CD4-positive, alpha-beta memory T cell (primary cell): ENCODE measurements around the gene TF. TPM values are rescaled to one million over a fixed set of nuclear protein-coding genes. Genes with fewer than 3 reads are reported as not detected.

Experiments
- CTCF ChIA-PET: fragments of 350-600 bp; sonication (Branson Sonifier 250); formaldehyde crosslinking; loops from one replicate; lab custom pipeline; 2021; ENCODE audit warnings: inconsistent platforms; ENCODE audit not compliant: partially characterized antibody; lab: Charles Lee
- POLR2A ChIA-PET: fragments of 350-600 bp; sonication (Branson Sonifier 250); formaldehyde crosslinking; loops from one replicate; lab custom pipeline; 2021; ENCODE audit not compliant: partially characterized antibody; lab: Charles Lee
- DNase-seq, 5 donors: peaks; one replicate each; pipeline versions ENCODE4 v3.0.0 to v3.0.0-alpha.2; 2020 to 2022; ENCODE audit warnings: mixed read lengths in 1 of 5
- H3K27ac ChIP-seq: one replicate; pipeline ENCODE4 v1.7.0; 2013; ENCODE audit warnings: low read depth, low read length
- H3K27me3 ChIP-seq: 2 replicates; pipeline ENCODE4 v1.7.0; 2013; ENCODE audit warnings: mild to moderate bottlenecking, low read length, moderate library complexity; ENCODE audit not compliant: insufficient read depth
- H3K36me3 ChIP-seq: 2 replicates; pipeline ENCODE4 v1.7.0; 2013; ENCODE audit warnings: mild to moderate bottlenecking, low read length, moderate library complexity; ENCODE audit not compliant: insufficient read depth
- H3K4me1 ChIP-seq: 2 replicates; pipeline ENCODE4 v1.7.0; 2013; ENCODE audit warnings: mild to moderate bottlenecking, low read length, moderate library complexity; ENCODE audit not compliant: insufficient read depth
- H3K4me3 ChIP-seq, 2 donors: one replicate each; pipeline ENCODE4 v1.7.0; 2013; ENCODE audit warnings: low read length in 2 of 2, mild to moderate bottlenecking in 1 of 2
- H3K9me3 ChIP-seq, 2 donors: one replicate each; pipeline ENCODE4 v1.7.0; 2013; ENCODE audit warnings: low read length in 2 of 2, control low read depth in 1 of 2; ENCODE audit not compliant: control insufficient read depth in 1 of 2
- H3K27ac Mint-ChIP-seq, 7 donors: one replicate each; pipeline ENCODE4 v1.8.0; 2020 to 2021; ENCODE audit warnings: mixed read lengths in 7 of 7, mild to moderate bottlenecking in 6 of 7, inconsistent platforms in 3 of 7, moderate library complexity in 3 of 7
- H3K27me3 Mint-ChIP-seq, 2 donors: one replicate each; pipeline ENCODE4 v1.8.0; 2020 to 2021; ENCODE audit warnings: mixed read lengths in 2 of 2
- H3K36me3 Mint-ChIP-seq, 2 donors: one replicate each; pipeline ENCODE4 v1.8.0; 2020 to 2021; ENCODE audit warnings: mixed read lengths in 2 of 2, inconsistent platforms in 1 of 2, mild to moderate bottlenecking in 1 of 2
- H3K4me1 Mint-ChIP-seq, 4 donors: one replicate each; pipeline ENCODE4 v1.8.0; 2020 to 2021; ENCODE audit warnings: mixed read lengths in 4 of 4, mild to moderate bottlenecking in 1 of 4
- H3K4me3 Mint-ChIP-seq, 8 donors: one replicate each; pipeline ENCODE4 v1.8.0; 2020 to 2021; ENCODE audit warnings: mixed read lengths in 8 of 8, mild to moderate bottlenecking in 7 of 8, moderate library complexity in 6 of 8, inconsistent platforms in 3 of 8
- H3K9me3 Mint-ChIP-seq, 8 donors: one replicate each; pipeline ENCODE4 v1.8.0; 2020 to 2021; ENCODE audit warnings: mixed read lengths in 8 of 8, mild to moderate bottlenecking in 5 of 8, inconsistent platforms in 3 of 8, moderate library complexity in 1 of 8
- intact Hi-C: fragments of 100-400 bp; cut with micrococcal nuclease; formaldehyde crosslinking; loops from one replicate; pipeline ENCODE4 v1.15.1; 2023
- polyA plus RNA-seq, 2 donors: library from polyadenylated mRNA; unstranded; fragments of 300-500 nt; fragmentation: Illumina TruSeq; gene quantifications; one replicate each; pipeline ENCODE4 v1.2.3, GENCODE V29; 2021
- total RNA-seq, 2 experiments: library from RNA; stranded (reverse); gene quantifications; one replicate each; pipeline ENCODE4 v1.2.3, GENCODE V29; 2021

Gene TF
- total and polyA plus RNA-seq, 4 experiments from 2014 or later = 0.25 to 0.38 TPM; not detected in 2

- Histone ChIP-seq H3K9me3 (no peaks in the 10 kb centered on the region), H3K27me3 (peaks cover 5% of the 10 kb centered on the region), H3K27ac (no peak overlapping the region), H3K36me3 (no peaks in the 10 kb centered on the region), H3K4me1 (peaks cover under 1% of the 10 kb centered on the region), H3K4me3 (no peak overlapping the region)
- Mint-ChIP-seq H3K9me3 (peaks cover 0 to 2% (median 0%) of the 10 kb centered on the region in 8 donors), H3K27ac (no peak overlapping the region), H3K4me1 (peaks cover under 1 to 1% (median under 1%) of the 10 kb centered on the region in 4 donors), H3K36me3 (no peaks in the 10 kb centered on the region), H3K27me3 (peaks cover 4 to 21% of the 10 kb centered on the region in 2 donors), H3K4me3 (no peak overlapping the region)
- ChIA-PET POLR2A (no interaction called here), CTCF (no interaction called here)
- intact Hi-C loops = loop anchor here (10.0 kb wide), 1 partner anchor 1385 kb away; the partner anchor contains the start of gene DNAJC13
- DNase-seq = no peak
Measured at GRCh38 chr3:133799794-133800585, 53.8 kb downstream of the TF start.

- Mint-ChIP-seq H3K27me3 (peaks cover 0 to 8% of the 10 kb centered on the region in 2 donors), H3K4me1 (peaks cover 14 to 32% (median 24%) of the 10 kb centered on the region in 4 donors), H3K27ac (peak overlapping the region in 1 of 7 donors; percentile 24), H3K4me3 (no peak overlapping the region), H3K36me3 (peaks cover 17 to 23% of the 10 kb centered on the region in 2 donors), H3K9me3 (no peaks in the 10 kb centered on the region)
- Histone ChIP-seq H3K27ac (no peak overlapping the region), H3K27me3 (no peaks in the 10 kb centered on the region), H3K4me3 (no peak overlapping the region), H3K4me1 (peaks cover 22% of the 10 kb centered on the region), H3K9me3 (no peaks in the 10 kb centered on the region), H3K36me3 (no peaks in the 10 kb centered on the region)
- intact Hi-C loops = loop anchor here (10.0 kb wide), 1 partner anchor 1389 kb away; the partner anchor contains the start of gene DNAJC13
- ChIA-PET POLR2A (interaction anchor here (0.6 kb wide), 1 partner anchor 665 kb away, joined by 3 read pairs; no protein-coding TSS in a partner anchor), CTCF (interaction anchor here (1.0 kb wide), 1 partner anchor 14 kb away, joined by 5 read pairs; no protein-coding TSS in a partner anchor)
- no peak for DNase-seq
Measured at GRCh38 chr3:133803469-133803868, 57.3 kb downstream of the TF start.

GRCh38 chr3:133804896-133805295 is 58.7 kb downstream of the TF start:
- ChIA-PET CTCF (interaction anchor here (1.1 kb wide), 1 partner anchor 13 kb away, joined by 7 read pairs; no protein-coding TSS in a partner anchor), POLR2A (no interaction called here)
- intact Hi-C loops = loop anchor here (1.0 to 10.0 kb wide), 9 partner anchors 14 to 1390 kb away; partner anchors contain the start of genes ANAPC13, CDV3, CEP63 and DNAJC13
- H3K36me3 ChIP-seq = peaks cover 3% of the 10 kb centered on the region
- Mint-ChIP-seq H3K4me1 (peaks cover 18 to 39% (median 25%) of the 10 kb centered on the region in 4 donors), H3K27me3 (peaks cover 0 to 8% of the 10 kb centered on the region in 2 donors), H3K9me3 (no peaks in the 10 kb centered on the region), H3K4me3 (peak overlapping the region; percentile 94 to 98 (median 98)), H3K27ac (peak overlapping the region; percentile 92 to 98 (median 95)), H3K36me3 (peaks cover 17 to 31% of the 10 kb centered on the region in 2 donors)
- peak overlapping the region; percentile 65 for H3K27ac ChIP-seq
- peak overlapping the region in 1 of 2 donors; percentile 85 for H3K4me3 ChIP-seq
- no peaks in the 10 kb centered on the region for H3K9me3 ChIP-seq
- H3K4me1 ChIP-seq = peaks cover 23% of the 10 kb centered on the region
- H3K27me3 ChIP-seq = no peaks in the 10 kb centered on the region
- DNase-seq = no peak

- DNase-seq = no peak
- ChIA-PET POLR2A (no interaction called here), CTCF (no interaction called here)
- H3K4me1 Mint-ChIP-seq = peaks cover 20 to 44% (median 28%) of the 10 kb centered on the region in 4 donors
- intact Hi-C loops = loop anchor here (1.0 to 10.0 kb wide), 9 partner anchors 14 to 1391 kb away; partner anchors contain the start of genes ANAPC13, CDV3, CEP63 and DNAJC13
- Histone ChIP-seq H3K4me3 (peak overlapping the region; percentile 57 to 85), H3K27ac (peak overlapping the region; percentile 65), H3K27me3 (no peaks in the 10 kb centered on the region), H3K4me1 (peaks cover 24% of the 10 kb centered on the region), H3K36me3 (peaks cover 8% of the 10 kb centered on the region), H3K9me3 (no peaks in the 10 kb centered on the region)
- no peaks in the 10 kb centered on the region for H3K9me3 Mint-ChIP-seq
- H3K36me3 Mint-ChIP-seq = peaks cover 17 to 35% of the 10 kb centered on the region in 2 donors
- peak overlapping the region; percentile 94 to 98 (median 98) for H3K4me3 Mint-ChIP-seq
- peaks cover 0 to 5% of the 10 kb centered on the region in 2 donors for H3K27me3 Mint-ChIP-seq
- H3K27ac Mint-ChIP-seq = peak overlapping the region; percentile 92 to 98 (median 95)
Measured at GRCh38 chr3:133805384-133805701, 59.1 kb downstream of the TF start.

- H3K36me3 Mint-ChIP-seq = peaks cover 20 to 39% of the 10 kb centered on the region in 2 donors
- H3K27ac ChIP-seq = peak within 1 kb of the TSS; percentile 65
- peaks cover 0 to 5% of the 10 kb centered on the region in 2 donors for H3K27me3 Mint-ChIP-seq
- H3K4me3 Mint-ChIP-seq = peak within 1 kb of the TSS; percentile 94 to 98 (median 98)
- H3K27me3 ChIP-seq = no peaks in the 10 kb centered on the region
- peak within 1 kb of the TSS; percentile 92 to 98 (median 95) for H3K27ac Mint-ChIP-seq
- peaks cover 29% of the 10 kb centered on the region for H3K4me1 ChIP-seq
- peaks cover 20 to 47% (median 29%) of the 10 kb centered on the region in 4 donors for H3K4me1 Mint-ChIP-seq
- no peaks in the 10 kb centered on the region for H3K9me3 ChIP-seq
- CTCF ChIA-PET = interaction anchor here (0.8 to 3.2 kb wide), 3 partner anchors 12 to 346 kb away, joined by 3 to 19 read pairs (median 3); no protein-coding TSS in a partner anchor
- H3K9me3 Mint-ChIP-seq = no peaks in the 10 kb centered on the region
- DNase-seq = peak; percentile 93 to 98 (median 96)
- peaks cover 13% of the 10 kb centered on the region for H3K36me3 ChIP-seq
- intact Hi-C loops = loop anchor here (1.0 to 10.0 kb wide), 9 partner anchors 13 to 1391 kb away; partner anchors contain the start of genes ANAPC13, CDV3, CEP63 and DNAJC13
- POLR2A ChIA-PET = interaction anchor here (0.7 kb wide), 1 partner anchor 232 kb away, joined by 3 read pairs; the partner anchor contains the start of gene CDV3
- peak within 1 kb of the TSS; percentile 57 to 85 for H3K4me3 ChIP-seq
Measured at GRCh38 chr3:133805702-133806475, 59.7 kb downstream of the TF start, which contains the start of gene SRPRB. Gene SRPRB, plus strand, starts transcription at chr3:133805815. Its CDS starts 34 bp downstream, at chr3:133805849.

GRCh38 chr3:133812872-133813271 is 66.7 kb downstream of the TF start:
- H3K27me3 ChIP-seq = no peaks in the 10 kb centered on the region
- intact Hi-C loops = no loop called here
- H3K27ac Mint-ChIP-seq = peak overlapping the region in 4 of 7 donors; percentile 11 to 86 (median 46)
- H3K4me3 Mint-ChIP-seq = no peak overlapping the region
- POLR2A ChIA-PET = no interaction called here
- no peaks in the 10 kb centered on the region for H3K9me3 ChIP-seq
- H3K27ac ChIP-seq = no peak overlapping the region
- peaks cover 9% of the 10 kb centered on the region for H3K4me1 ChIP-seq
- peaks cover 16 to 41% (median 23%) of the 10 kb centered on the region in 4 donors for H3K4me1 Mint-ChIP-seq
- no peak for DNase-seq
- no peak overlapping the region for H3K4me3 ChIP-seq
- H3K27me3 Mint-ChIP-seq = no peaks in the 10 kb centered on the region
- peaks cover 43 to 80% of the 10 kb centered on the region in 2 donors for H3K36me3 Mint-ChIP-seq
- peaks cover 48% of the 10 kb centered on the region for H3K36me3 ChIP-seq
- H3K9me3 Mint-ChIP-seq = no peaks in the 10 kb centered on the region
- CTCF ChIA-PET = no interaction called here
